HL-60/S4 treated with retinoic acid at 250 ng/mL for 4 days and 3 days (cell line): ENCODE results near the gene EFNB1.
"Not testable (repeated sequence)": the region's sequence is repeated elsewhere in the genome, so short reads cannot be mapped to it uniquely, and the experiment has no call there.

Experiments
- in situ Hi-C: fragments of 300-500 bp; cut with MboI; formaldehyde crosslinking; loops from 2 replicates; pipeline ENCODE4 v1.7.0; 2022; ENCODE audit warnings: low sequenced_read_pairs

The EFNB1 gene

GRCh38 chrX:68828740-68829581 lies at the start of gene EFNB1:
EFNB1 (plus strand) TSS chrX:68829021; CDS start chrX:68829777, 756 bp downstream.
- in situ Hi-C loops, result loop anchor here (25.0 kb wide), 1 partner anchor 383 kb away; no protein-coding TSS in a partner anchor

- in situ Hi-C loops, result not testable (repeated sequence)
Observed at GRCh38 chrX:68781295-68781694, 47.5 kb upstream of the EFNB1 start.

- in situ Hi-C loops, result no loop called here
Observed at GRCh38 chrX:68784816-68785215, 44.0 kb upstream of the EFNB1 start.

GRCh38 chrX:68786581-68786980 lies 42.2 kb upstream of the EFNB1 start:
- in situ Hi-C loops, result not testable (repeated sequence)

- in situ Hi-C loops, result no loop called here
Observed at GRCh38 chrX:68789966-68790365, 38.9 kb upstream of the EFNB1 start.

- in situ Hi-C loops, result no loop called here
Observed at GRCh38 chrX:68792083-68792482, 36.7 kb upstream of the EFNB1 start.

- in situ Hi-C loops, result no loop called here
Observed at GRCh38 chrX:68794461-68794860, 34.4 kb upstream of the EFNB1 start.

GRCh38 chrX:68795741-68796140 lies 33.1 kb upstream of the EFNB1 start:
- in situ Hi-C loops, result no loop called here

- in situ Hi-C loops, result not testable (repeated sequence)
Observed at GRCh38 chrX:68798400-68798799, 30.4 kb upstream of the EFNB1 start.

GRCh38 chrX:68801737-68802290 lies 27.0 kb upstream of the EFNB1 start:
- in situ Hi-C loops, result no loop called here

GRCh38 chrX:68807818-68808217 lies 21.0 kb upstream of the EFNB1 start:
- in situ Hi-C loops, result no loop called here

- in situ Hi-C loops, result no loop called here
Observed at GRCh38 chrX:68808686-68809357, 20.0 kb upstream of the EFNB1 start.

- in situ Hi-C loops, result no loop called here
Observed at GRCh38 chrX:68820476-68821110, 8.2 kb upstream of the EFNB1 start.

- in situ Hi-C loops, result no loop called here
Observed at GRCh38 chrX:68821616-68822015, 7.2 kb upstream of the EFNB1 start.

GRCh38 chrX:68822641-68823410 lies 6.0 kb upstream of the EFNB1 start:
- in situ Hi-C loops, result no loop called here

GRCh38 chrX:68823413-68824151 lies 5.2 kb upstream of the EFNB1 start:
- in situ Hi-C loops, result no loop called here

GRCh38 chrX:68824152-68824433 lies 4.7 kb upstream of the EFNB1 start:
- in situ Hi-C loops, result no loop called here

GRCh38 chrX:68824565-68825125 lies 4.2 kb upstream of the EFNB1 start:
- in situ Hi-C loops, result loop anchor here (25.0 kb wide), 1 partner anchor 388 kb away; no protein-coding TSS in a partner anchor

- in situ Hi-C loops, result loop anchor here (25.0 kb wide), 1 partner anchor 386 kb away; no protein-coding TSS in a partner anchor
Observed at GRCh38 chrX:68826113-68826980, 2.5 kb upstream of the EFNB1 start.
